GM18907 (cell line): Measurements from ENCODE around the gene SWSAP1.
"Not testable (repeated sequence)": the region's sequence is repeated elsewhere in the genome, so short reads cannot be mapped to it uniquely, and the experiment has no call there.

Experiments used
- ATAC-seq: cut with Tn5 transposase; IDR thresholded peaks from one replicate; pipeline ENCODE4 v1.9.1; 2021; ENCODE audit warnings: mild to moderate bottlenecking, moderate library complexity; ENCODE audit not compliant: unreplicated experiment

The SWSAP1 gene, protein sequence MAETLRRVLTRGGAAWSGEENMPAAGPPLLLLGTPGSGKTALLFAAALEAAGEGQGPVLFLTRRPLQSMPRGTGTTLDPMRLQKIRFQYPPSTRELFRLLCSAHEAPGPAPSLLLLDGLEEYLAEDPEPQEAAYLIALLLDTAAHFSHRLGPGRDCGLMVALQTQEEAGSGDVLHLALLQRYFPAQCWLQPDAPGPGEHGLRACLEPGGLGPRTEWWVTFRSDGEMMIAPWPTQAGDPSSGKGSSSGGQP

GRCh38 chr19:11374433-11375142, at the start of gene SWSAP1:
SWSAP1 (plus strand) TSS chr19:11374666; CDS start chr19:11374681, 15 bp downstream.
- peak; percentile 89 for ATAC-seq

DNA sequence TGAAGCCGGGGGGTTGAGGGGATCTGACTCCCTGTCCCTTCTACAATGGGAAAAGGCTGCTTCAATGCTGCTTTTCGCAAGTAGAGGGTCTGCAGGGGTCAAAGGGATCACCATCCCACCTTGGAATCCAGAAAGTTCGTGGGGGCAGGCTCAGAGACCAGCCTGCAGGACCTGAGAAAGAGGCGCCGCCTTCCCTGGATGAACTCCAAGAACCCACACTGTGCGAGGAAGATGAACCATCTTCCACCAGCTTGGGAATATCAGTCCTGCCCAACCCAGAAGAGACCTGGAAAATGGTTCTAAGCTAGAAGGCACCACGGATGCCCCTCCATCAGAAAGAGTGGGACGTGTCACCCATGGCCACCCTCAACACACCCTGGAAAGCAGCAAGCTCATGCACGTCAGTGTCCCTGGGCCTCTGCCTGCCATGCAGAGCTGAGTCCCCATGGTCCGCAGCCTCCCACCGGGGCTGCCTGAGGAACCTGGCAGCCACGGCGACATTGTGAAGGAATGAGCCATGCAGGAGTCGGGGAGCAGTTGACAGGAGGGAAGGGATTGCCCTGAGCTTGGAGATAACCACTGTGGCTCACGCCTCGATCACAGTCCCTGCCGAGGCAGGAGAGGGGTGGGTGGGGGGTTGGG, 49.6 kb upstream of the SWSAP1 start:
- no peak for ATAC-seq

- no peak for ATAC-seq
Observed at GRCh38 chr19:11325544-11325943, 48.9 kb upstream of the SWSAP1 start.

- no peak for ATAC-seq
Observed at GRCh38 chr19:11330127-11330526, 44.3 kb upstream of the SWSAP1 start.

DNA sequence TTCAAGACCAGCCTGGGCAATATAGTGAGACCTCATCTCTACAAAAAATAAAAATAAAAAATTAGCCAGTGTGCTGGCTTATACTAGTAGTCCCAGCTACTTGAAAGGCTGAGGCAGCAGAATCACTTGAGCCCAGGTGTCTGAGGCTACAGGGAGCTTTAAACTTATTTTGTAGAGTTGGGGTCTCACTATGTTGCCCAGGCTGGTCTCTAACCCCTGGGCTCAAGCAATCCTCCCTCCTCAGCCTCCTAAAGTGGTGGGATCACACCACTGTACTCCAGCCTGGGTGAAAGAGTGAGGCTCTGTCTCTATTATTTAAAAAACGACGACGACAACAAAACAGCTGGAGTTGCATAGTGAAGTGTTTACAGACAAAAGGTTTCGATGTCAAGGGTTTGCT, 43.0 kb upstream of the SWSAP1 start:
- no peak for ATAC-seq

GRCh38 chr19:11332822-11333221, 41.6 kb upstream of the SWSAP1 start:
- no peak for ATAC-seq

GRCh38 chr19:11333838-11334237, 40.6 kb upstream of the SWSAP1 start:
- not testable (repeated sequence) for ATAC-seq

GRCh38 chr19:11335449-11336146, 38.9 kb upstream of the SWSAP1 start:
- ATAC-seq: no peak

- no peak for ATAC-seq
Observed at GRCh38 chr19:11337080-11337479, 37.4 kb upstream of the SWSAP1 start.

- no peak for ATAC-seq
Observed at GRCh38 chr19:11338121-11338520, 36.3 kb upstream of the SWSAP1 start.

DNA sequence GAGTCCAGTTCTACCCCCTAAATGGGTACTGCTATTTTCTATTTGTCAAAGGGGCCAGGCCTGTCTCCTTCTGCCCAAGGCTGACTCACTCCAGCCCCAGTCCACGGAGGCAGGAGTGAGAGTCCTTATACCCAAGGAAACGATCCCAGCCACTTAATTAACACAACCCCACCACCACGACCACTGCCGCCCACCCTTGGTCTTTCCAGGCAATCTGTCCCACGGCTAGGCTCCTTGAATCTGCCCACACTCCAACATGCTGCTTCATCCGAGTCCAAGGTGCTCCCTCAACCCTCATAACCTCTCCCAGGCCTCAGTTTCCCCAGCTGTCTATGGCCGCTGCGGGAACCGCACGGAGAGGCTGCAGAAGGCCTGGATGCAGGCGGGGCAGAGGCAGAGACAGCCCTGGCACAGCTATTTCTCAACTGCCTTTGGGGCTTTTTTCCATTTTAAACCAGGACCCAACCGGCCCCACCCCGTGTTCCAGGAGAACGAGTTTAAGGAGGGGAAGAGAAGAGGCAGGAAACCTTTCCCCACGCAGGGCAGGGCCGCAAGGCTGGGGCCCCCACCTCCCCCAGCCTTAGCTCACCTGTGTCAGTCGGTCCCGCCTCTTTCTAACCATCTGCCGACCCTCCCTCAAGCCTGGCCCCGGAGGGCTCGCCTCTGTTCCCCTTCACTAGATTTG, 35.8 kb upstream of the SWSAP1 start:
- no peak for ATAC-seq

GRCh38 chr19:11339254-11340098, 35.0 kb upstream of the SWSAP1 start, which contains the start of gene RAB3D:
RAB3D (minus strand) TSS chr19:11339657; CDS start chr19:11337399, 2,258 bp downstream.
- ATAC-seq: no peak

- not testable (repeated sequence) for ATAC-seq
Observed at GRCh38 chr19:11340099-11340467, 34.4 kb upstream of the SWSAP1 start.

DNA sequence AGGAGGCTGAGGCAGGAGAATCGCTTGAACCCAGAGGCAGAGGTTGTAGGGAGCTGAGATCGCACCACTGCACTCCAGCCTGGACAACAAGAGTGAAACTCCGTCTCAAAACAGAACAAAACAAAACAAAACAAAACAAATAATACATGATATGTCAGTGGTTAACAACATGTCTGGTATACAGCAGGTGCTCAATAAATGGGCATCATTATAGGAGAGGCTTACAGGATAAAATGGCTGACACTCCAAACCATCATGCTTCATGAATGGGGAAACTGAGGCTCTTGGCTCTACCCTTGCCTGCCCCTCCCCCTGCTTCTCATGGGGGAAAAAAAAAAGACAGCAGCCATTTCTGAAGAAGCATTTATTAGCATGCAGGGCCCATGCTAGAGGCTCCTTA, 32.0 kb upstream of the SWSAP1 start:
- ATAC-seq: no peak

DNA sequence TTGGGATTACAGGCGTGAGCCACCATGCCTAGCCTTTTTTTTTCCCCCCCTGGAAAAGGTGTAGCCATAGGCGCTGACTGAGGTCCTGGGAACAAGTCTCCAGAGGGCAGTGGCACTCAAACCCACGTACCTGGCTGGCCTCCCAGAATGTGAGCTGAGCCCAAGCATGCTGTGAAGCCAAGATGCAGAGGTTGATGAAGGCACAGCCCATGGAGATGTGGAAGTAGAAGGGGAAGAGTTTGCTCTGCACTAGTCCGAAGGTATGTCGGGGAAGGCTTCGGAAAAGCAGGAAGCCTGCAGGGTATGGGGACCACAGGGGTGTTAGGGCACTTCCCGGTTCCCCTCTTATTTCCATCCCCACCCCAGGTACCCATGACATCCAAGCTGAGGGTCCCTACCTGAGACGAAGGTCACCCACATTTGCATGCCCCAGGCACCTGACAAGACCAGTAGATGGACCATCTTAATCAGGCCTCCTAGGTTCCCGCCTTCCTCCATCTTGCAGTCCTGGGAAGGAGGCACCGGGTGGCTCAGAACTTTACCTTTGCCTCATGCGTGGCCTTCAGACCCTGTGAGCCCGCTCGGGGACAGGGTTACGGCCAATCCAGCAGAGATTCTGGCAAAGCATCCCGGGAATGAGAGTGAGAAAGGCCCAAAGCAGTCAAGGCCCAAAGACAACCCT, 29.2 kb upstream of the SWSAP1 start:
- ATAC-seq: no peak

- peak; percentile 86 for ATAC-seq
Observed at GRCh38 chr19:11346104-11346940, 28.1 kb upstream of the SWSAP1 start, which contains the start of the genes CCDC159 and TMEM205. CCDC159 (plus strand) TSS chr19:11346519; CDS start chr19:11346607, 88 bp downstream. TMEM205 (minus strand) TSS chr19:11346268; CDS start chr19:11345619, 649 bp downstream.

DNA sequence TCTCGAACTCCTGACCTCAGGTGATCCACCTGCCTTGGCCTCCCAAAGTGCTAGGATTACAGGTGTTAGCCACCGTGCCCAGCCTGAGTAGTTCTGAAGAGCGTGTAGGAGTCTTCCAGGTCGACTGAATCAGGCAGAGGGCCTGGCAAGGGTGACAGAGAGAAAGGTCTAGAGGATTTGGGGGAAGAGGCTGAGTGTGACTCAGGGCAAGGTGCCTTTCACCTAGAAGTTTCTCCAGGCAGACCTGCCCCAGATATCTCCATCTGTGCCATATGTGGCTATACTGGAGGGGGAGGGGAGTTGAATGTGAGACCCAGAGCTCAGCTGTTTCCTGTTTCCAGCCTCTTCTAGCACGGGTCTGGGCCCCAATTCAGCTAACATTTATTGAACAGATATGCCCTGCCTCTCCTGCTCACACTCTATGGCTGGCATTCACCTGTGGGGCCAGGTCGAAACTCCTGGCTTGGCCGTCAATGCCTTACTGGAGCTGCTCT, 26.9 kb upstream of the SWSAP1 start:
- ATAC-seq: no peak

DNA sequence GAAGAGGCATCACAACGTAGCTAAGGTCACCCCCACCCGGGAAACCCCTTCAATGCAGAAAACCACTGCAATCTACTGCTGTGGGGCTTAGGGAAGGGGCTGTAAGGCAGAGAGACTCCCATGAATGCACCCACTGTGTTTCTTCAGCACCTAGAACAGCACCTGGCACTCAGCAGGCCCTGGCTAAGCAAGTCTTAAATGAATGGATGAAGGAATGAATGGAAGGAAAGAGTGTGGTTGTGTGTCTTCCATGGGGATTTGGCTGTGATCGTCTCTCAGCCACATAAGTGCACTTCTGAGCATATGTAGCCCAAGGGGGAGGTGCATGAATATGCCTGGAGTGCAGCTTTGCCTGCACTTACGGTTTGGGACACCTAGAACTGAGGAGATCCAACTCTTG, 25.3 kb upstream of the SWSAP1 start:
- no peak for ATAC-seq
